ENCODE results near the gene CDC42BPG. TPM values are rescaled to one million over a fixed set of nuclear protein-coding genes. Genes with fewer than 3 reads are reported as not detected.

Gene CDC42BPG
- total and polyA plus RNA-seq, 10 of the 15 experiments (the other 5 are each of a cell fraction or from before 2014, with no cell fraction given): 0.02 to 1.3 (median 0.09) TPM; not detected in 1

DNA sequence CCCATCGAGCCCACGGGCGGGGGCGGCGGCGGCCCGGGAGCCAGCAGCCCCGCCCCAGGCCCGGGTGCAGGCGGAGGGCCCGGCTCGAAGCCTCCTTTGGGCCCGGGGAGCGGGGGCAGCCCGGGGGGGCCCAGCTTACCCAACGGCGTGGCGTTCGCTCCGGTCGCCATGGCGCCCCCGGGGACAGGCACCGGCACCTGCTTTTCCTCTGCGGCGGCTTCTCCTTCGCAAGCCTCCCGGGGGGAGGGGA, 66.3 kb downstream of the CDC42BPG start (continued):
- TF ChIP-seq, protein P1, sequence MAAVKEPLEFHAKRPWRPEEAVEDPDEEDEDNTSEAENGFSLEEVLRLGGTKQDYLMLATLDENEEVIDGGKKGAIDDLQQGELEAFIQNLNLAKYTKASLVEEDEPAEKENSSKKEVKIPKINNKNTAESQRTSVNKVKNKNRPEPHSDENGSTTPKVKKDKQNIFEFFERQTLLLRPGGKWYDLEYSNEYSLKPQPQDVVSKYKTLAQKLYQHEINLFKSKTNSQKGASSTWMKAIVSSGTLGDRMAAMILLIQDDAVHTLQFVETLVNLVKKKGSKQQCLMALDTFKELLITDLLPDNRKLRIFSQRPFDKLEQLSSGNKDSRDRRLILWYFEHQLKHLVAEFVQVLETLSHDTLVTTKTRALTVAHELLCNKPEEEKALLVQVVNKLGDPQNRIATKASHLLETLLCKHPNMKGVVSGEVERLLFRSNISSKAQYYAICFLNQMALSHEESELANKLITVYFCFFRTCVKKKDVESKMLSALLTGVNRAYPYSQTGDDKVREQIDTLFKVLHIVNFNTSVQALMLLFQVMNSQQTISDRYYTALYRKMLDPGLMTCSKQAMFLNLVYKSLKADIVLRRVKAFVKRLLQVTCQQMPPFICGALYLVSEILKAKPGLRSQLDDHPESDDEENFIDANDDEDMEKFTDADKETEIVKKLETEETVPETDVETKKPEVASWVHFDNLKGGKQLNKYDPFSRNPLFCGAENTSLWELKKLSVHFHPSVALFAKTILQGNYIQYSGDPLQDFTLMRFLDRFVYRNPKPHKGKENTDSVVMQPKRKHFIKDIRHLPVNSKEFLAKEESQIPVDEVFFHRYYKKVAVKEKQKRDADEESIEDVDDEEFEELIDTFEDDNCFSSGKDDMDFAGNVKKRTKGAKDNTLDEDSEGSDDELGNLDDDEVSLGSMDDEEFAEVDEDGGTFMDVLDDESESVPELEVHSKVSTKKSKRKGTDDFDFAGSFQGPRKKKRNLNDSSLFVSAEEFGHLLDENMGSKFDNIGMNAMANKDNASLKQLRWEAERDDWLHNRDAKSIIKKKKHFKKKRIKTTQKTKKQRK (IDR thresholded peaks at IDR 0.05; ENCODE audit: low read depth, low read length): no peak
- TF ChIP-seq EP300 (IDR thresholded peaks at IDR 0.05; ENCODE audit: borderline replicate concordance in 1 of 2, control insufficient read depth in 1 of 2, low read depth in 2 of 2, low read length in 2 of 2) (no peak), SMAD1 (IDR thresholded peaks at IDR 0.05; ENCODE audit: low read depth, partially characterized antibody) (no peak), MTA3 (IDR thresholded peaks at IDR 0.05; ENCODE audit: borderline replicate concordance, low read length) (no peak), HCFC1 (IDR thresholded peaks at IDR 0.05; ENCODE audit: low read length) (no peak), CREM (IDR thresholded peaks at IDR 0.05; ENCODE audit: low read depth) (no peak), SREBF1 (IDR thresholded peaks at IDR 0.05; ENCODE audit: low read length) (no peak), JUND (IDR thresholded peaks at IDR 0.05; ENCODE audit: low read depth, low read length) (no peak), MTA2 (IDR thresholded peaks at IDR 0.05; ENCODE audit: low read depth) (no peak), RCOR1 (conservative IDR thresholded peaks at IDR 0.05; ENCODE audit: low read depth, low read length) (no peak), ETV6 (conservative IDR thresholded peaks at IDR 0.05 in 1 of 2, IDR thresholded peaks at IDR 0.05 in 1 of 2; ENCODE audit: borderline replicate concordance in 1 of 2, low read depth in 1 of 2) (no peak), GATAD2B (conservative IDR thresholded peaks at IDR 0.05; ENCODE audit: low read depth) (peak; percentile 77), EED (IDR thresholded peaks at IDR 0.05; ENCODE audit: low read depth) (no peak)
- TF ChIP-seq, protein P2, sequence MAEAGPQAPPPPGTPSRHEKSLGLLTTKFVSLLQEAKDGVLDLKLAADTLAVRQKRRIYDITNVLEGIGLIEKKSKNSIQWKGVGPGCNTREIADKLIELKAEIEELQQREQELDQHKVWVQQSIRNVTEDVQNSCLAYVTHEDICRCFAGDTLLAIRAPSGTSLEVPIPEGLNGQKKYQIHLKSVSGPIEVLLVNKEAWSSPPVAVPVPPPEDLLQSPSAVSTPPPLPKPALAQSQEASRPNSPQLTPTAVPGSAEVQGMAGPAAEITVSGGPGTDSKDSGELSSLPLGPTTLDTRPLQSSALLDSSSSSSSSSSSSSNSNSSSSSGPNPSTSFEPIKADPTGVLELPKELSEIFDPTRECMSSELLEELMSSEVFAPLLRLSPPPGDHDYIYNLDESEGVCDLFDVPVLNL (IDR thresholded peaks at IDR 0.05; ENCODE audit: low read depth, low read length): peak; percentile 5; the same call in 1 of the 2 replicates
- TF ChIP-seq, protein P3, sequence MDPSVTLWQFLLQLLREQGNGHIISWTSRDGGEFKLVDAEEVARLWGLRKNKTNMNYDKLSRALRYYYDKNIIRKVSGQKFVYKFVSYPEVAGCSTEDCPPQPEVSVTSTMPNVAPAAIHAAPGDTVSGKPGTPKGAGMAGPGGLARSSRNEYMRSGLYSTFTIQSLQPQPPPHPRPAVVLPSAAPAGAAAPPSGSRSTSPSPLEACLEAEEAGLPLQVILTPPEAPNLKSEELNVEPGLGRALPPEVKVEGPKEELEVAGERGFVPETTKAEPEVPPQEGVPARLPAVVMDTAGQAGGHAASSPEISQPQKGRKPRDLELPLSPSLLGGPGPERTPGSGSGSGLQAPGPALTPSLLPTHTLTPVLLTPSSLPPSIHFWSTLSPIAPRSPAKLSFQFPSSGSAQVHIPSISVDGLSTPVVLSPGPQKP (IDR thresholded peaks at IDR 0.05; ENCODE audit: low read depth, low read length): no peak
- TF ChIP-seq, protein P4, sequence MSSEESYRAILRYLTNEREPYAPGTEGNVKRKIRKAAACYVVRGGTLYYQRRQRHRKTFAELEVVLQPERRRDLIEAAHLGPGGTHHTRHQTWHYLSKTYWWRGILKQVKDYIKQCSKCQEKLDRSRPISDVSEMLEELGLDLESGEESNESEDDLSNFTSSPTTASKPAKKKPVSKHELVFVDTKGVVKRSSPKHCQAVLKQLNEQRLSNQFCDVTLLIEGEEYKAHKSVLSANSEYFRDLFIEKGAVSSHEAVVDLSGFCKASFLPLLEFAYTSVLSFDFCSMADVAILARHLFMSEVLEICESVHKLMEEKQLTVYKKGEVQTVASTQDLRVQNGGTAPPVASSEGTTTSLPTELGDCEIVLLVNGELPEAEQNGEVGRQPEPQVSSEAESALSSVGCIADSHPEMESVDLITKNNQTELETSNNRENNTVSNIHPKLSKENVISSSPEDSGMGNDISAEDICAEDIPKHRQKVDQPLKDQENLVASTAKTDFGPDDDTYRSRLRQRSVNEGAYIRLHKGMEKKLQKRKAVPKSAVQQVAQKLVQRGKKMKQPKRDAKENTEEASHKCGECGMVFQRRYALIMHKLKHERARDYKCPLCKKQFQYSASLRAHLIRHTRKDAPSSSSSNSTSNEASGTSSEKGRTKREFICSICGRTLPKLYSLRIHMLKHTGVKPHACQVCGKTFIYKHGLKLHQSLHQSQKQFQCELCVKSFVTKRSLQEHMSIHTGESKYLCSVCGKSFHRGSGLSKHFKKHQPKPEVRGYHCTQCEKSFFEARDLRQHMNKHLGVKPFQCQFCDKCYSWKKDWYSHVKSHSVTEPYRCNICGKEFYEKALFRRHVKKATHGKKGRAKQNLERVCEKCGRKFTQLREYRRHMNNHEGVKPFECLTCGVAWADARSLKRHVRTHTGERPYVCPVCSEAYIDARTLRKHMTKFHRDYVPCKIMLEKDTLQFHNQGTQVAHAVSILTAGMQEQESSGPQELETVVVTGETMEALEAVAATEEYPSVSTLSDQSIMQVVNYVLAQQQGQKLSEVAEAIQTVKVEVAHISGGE (CRISPR knock-in tag; IDR thresholded peaks at IDR 0.05): no peak
